Measurements from ENCODE around the gene TMEM14C. TPM values are rescaled to one million over a fixed set of nuclear protein-coding genes. Genes with fewer than 3 reads are reported as not detected.
"Not testable (repeated sequence)": the region's sequence is repeated elsewhere in the genome, so short reads cannot be mapped to it uniquely, and the experiment has no call there.

TMEM14C gene
- total RNA-seq, 1 donor, result 156 TPM

GRCh38 chr6:10733863-10734262 is 11.0 kb downstream of the TMEM14C start:
- no peak overlapping the region for H3K4me3 ChIP-seq (ENCODE audit: low read depth, low read length)
- DNase-seq (ENCODE audit: low read depth), result no peak
- TF ChIP-seq, protein P1, sequence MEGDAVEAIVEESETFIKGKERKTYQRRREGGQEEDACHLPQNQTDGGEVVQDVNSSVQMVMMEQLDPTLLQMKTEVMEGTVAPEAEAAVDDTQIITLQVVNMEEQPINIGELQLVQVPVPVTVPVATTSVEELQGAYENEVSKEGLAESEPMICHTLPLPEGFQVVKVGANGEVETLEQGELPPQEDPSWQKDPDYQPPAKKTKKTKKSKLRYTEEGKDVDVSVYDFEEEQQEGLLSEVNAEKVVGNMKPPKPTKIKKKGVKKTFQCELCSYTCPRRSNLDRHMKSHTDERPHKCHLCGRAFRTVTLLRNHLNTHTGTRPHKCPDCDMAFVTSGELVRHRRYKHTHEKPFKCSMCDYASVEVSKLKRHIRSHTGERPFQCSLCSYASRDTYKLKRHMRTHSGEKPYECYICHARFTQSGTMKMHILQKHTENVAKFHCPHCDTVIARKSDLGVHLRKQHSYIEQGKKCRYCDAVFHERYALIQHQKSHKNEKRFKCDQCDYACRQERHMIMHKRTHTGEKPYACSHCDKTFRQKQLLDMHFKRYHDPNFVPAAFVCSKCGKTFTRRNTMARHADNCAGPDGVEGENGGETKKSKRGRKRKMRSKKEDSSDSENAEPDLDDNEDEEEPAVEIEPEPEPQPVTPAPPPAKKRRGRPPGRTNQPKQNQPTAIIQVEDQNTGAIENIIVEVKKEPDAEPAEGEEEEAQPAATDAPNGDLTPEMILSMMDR (IDR thresholded peaks at IDR 0.05; ENCODE audit: insufficient read depth, low read length), result no peak

- H3K4me3 ChIP-seq (ENCODE audit: low read depth, low read length), result no peak overlapping the region
- TF ChIP-seq, protein P1 (IDR thresholded peaks at IDR 0.05; ENCODE audit: insufficient read depth, low read length), result no peak
- DNase-seq (ENCODE audit: low read depth), result no peak
Observed at GRCh38 chr6:10736731-10737130, 13.9 kb downstream of the TMEM14C start.

GRCh38 chr6:10740061-10740460 is 17.2 kb downstream of the TMEM14C start:
- TF ChIP-seq, protein P1 (IDR thresholded peaks at IDR 0.05; ENCODE audit: insufficient read depth, low read length), result no peak
- DNase-seq (ENCODE audit: low read depth), result no peak
- H3K4me3 ChIP-seq (ENCODE audit: low read depth, low read length), result no peak overlapping the region

GRCh38 chr6:10741643-10742042 is 18.8 kb downstream of the TMEM14C start:
- not testable (repeated sequence) for H3K4me3 ChIP-seq (ENCODE audit: low read depth, low read length); DNase-seq (ENCODE audit: low read depth)

DNA sequence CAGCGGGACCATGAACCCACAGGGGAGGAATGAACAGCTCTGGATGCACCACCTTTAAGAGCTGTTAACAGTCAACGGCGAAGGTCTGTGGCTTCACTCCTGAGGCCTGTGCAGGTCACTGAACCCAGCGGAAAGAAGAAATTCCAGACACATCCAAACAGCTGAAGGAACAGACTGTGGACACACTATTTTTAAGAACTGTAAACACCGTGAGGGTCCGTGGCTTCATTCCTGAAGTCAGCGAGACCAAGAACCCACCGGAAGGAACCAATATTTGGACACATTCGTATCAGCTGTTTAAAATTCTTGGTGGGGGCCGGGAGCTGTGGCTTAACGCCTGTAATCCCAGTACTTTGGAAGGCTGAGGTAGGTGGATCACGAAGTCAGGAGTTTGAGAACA is 19.4 kb downstream of the TMEM14C start:
- H3K4me3 ChIP-seq (ENCODE audit: low read depth, low read length), result no peak overlapping the region
- no peak for DNase-seq (ENCODE audit: low read depth)
- TF ChIP-seq, protein P1 (IDR thresholded peaks at IDR 0.05; ENCODE audit: insufficient read depth, low read length), result no peak

GRCh38 chr6:10743515-10743914 is 20.6 kb downstream of the TMEM14C start:
- no peak for DNase-seq (ENCODE audit: low read depth)
- TF ChIP-seq, protein P1 (IDR thresholded peaks at IDR 0.05; ENCODE audit: insufficient read depth, low read length), result no peak

GRCh38 chr6:10745116-10745515 is 22.2 kb downstream of the TMEM14C start:
- no peak for DNase-seq (ENCODE audit: low read depth)
- TF ChIP-seq, protein P1 (IDR thresholded peaks at IDR 0.05; ENCODE audit: insufficient read depth, low read length), result no peak
- H3K4me3 ChIP-seq (ENCODE audit: low read depth, low read length), result no peak overlapping the region

More at GRCh38 chr6:10743515-10743914, 20.6 kb downstream of the TMEM14C start:
- no peak overlapping the region for H3K4me3 ChIP-seq (ENCODE audit: low read depth, low read length)
